HG03139 (cell line): ENCODE results near the gene MAP3K21.

Experiments used
- ATAC-seq: cut with Tn5 transposase; IDR thresholded peaks from one replicate; pipeline ENCODE4 v1.9.1; 2021; ENCODE audit not compliant: unreplicated experiment

The MAP3K21 gene

DNA sequence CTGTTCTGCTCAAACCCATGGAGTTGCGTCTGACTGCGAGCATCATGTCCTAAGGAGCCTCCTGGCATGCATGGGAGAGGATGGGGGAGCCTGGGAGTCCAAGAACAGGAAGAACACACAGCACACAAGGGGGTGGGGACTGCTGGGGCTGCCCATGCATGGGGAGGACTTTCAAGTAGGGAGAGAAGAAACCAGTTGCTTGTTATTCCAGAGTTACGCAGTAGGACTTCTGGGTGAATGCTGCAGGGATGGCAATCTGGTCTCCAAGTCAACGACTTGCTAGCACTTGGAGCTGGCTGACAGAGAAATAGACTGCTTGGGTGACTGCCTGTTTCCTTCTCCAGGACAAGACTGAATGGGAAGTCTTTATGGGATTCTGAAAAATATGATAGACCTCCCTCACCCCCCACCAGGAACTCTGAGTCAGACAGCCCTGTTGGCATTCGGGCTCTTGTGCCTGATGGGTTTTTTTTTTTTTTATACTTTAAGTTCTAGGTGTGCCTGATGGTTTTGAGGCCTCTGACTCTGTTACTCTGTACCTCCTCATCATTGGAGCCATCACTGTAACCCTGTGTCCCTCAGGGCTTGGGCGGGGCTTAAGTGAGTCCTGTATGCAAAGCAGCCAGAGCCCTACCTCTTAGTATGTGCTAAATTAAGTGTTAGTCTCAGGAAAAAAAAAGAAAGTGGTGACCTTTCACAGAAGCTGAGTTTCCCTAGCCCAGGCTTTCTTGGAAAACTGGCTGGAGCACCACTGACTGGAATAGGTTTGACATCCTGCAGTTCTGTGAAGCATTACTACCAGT, 30.3 kb downstream of the MAP3K21 start:
- ATAC-seq, result no peak

DNA sequence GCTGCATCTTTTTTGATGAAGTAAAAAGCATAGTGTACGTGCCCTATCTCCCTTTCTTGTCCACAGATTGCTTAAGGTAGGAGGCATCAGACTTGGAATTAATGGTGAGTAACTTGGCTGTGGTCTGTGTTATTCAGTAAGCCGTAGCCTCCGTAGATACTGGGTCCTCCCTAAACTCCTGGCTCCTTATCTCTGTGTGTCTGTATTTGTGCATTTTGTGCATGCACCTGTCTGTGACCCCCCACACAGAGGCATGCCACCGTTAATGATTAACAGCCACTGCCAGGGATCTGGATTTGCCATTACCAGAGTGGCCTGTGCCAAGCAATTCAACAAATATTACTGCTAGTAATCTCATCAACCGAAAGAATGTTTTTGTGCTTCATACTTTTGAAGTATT, 31.9 kb downstream of the MAP3K21 start:
- ATAC-seq, result no peak

DNA sequence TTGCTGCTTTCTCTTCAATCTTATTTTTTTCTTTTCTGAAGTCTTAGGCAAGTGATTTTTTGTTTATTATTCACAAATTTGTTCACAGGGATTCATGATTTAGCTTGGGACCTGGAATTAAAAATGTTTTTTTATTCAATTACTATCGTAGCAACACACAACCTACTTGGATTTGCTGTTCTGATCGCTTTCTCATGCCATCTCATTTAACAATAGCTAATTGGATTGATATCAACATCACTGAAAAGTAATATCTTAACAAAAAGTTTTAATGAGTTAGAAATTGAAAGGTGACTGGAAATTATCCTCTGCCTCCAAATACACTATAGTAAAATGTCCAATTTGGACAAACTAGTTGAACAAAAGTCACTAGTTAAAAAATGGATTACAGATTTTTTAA, 32.4 kb downstream of the MAP3K21 start:
- ATAC-seq, result no peak

DNA sequence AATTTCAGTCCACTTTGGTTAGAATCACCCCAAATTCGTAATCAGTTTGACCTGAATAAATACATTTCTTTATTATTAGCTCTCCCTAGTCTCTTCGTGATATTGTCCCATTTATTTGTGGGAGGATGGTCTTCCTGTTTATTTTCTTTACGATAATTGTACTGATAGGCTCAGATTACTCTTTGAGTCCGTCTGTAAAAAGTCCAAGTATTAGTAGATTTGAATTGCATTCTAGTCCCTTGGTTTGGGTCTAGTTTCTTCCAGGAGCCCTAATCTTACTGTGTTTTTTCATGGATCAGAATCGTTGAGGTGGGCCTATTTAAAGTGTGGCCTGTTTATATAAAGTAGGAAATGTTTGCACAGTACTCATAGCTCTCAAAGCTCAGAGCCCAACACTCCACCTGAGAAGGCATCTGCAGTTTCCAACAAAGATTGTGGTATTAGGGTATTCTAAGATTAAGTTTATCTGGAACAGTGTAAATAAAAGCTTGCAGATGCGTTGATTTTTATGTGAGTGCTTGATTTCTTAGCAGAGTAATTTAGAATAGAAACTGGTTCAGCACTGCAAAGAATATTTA, 33.1 kb downstream of the MAP3K21 start:
- no peak for ATAC-seq

DNA sequence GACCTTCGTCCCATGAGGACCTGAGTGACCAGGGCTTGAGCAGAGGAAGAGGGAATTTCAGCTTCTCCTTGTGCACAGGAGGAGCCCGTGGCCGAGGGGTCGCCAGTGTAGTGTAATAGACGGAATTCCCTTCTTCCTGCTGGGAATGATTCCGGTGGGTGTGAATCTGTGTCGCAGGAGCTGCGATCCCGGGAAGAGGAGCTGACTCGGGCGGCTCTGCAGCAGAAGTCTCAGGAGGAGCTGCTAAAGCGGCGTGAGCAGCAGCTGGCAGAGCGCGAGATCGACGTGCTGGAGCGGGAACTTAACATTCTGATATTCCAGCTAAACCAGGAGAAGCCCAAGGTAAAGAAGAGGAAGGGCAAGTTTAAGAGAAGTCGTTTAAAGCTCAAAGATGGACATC, 34.4 kb downstream of the MAP3K21 start:
- no peak for ATAC-seq

DNA sequence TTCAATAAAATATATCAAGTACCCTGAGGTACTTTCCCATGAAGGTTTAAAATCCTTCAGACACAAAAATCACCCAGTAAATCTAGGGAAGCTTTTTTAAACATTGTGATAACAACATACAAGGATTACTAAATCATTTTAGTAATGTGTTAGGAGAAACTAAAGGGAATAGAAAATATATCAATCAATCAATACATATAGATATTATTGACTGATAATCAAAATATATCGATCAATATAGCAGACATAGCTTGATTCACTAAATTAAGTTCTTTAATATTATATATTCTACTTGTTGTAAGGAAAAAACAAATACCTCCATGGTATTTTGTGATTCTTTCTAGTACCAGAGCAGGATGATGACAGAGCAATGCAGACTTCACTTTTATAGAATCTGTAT, 35.2 kb downstream of the MAP3K21 start:
- ATAC-seq, result no peak

DNA sequence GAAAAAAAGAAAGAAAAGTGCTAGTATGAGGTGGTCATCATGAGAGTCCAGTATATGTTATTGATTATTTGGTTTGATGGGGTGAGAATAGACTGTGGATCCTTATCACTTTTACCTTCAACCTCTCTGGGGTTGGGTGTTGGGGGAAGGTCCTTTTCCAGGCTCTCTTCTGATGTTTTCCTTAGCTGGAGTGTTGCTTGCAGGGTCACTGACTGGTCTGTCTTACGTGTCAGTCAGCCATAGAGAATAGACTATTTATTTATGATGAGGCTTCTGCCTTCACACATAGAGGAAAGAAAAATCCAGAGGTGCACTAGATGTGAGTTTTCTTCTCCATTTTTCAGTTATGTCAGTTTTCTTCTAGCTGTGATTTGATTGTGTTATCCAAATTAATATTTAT, 36.5 kb downstream of the MAP3K21 start:
- no peak for ATAC-seq

DNA sequence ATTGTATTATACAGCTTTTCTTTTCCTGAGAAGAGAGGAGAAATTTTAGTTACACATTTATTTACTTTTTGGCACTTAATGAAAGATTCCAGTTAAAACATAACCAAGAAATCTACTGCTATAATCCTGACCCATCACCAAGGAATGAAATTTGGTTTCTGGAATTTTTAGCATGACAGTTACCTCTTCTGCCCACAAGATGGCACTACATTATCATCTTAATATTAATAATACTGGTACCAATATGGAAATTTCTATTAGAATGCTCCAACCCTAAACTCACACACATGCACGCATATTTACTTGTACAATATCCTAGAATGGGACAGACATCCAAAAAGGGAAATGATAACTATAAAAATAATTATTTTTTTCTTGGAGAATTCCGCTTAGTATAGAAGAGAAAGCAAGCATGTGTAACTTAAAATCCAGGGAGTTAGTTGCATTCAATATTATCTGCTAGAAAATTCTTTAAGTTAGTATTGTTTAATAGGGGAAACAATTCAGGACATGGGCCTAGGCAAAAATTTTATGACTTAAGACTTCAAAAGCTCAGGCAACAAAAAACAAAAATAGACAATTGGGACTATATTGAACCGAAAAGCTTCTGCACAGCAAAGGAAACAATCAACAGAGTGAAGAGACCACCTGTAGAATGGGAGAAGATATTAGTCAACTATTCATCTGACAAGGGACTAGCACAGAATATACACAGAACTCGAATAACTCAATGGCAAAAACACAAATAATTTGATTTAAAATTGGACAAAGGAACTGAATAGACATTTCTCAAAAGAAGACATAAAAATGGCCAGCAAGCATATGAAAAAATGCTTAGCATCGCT, 37.4 kb downstream of the MAP3K21 start:
- no peak for ATAC-seq

DNA sequence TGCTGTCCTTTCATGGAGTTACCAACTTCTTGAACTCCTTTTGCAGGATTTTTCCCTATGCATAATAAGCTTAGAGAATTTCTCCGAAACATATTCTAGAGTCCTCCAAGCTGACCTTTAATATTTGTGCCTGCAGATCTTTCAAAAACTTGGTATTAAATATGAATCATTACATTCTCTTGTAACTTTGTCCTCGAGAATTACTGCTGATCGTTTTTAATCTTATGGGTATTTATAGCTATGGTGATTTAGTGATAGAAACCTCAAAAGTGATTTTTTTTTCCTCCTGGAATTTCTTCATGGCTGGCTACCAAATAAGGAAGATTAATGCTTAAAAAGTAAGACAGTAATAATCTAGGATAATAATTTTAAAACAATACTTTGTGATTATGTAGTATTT, 39.1 kb downstream of the MAP3K21 start:
- ATAC-seq, result no peak

DNA sequence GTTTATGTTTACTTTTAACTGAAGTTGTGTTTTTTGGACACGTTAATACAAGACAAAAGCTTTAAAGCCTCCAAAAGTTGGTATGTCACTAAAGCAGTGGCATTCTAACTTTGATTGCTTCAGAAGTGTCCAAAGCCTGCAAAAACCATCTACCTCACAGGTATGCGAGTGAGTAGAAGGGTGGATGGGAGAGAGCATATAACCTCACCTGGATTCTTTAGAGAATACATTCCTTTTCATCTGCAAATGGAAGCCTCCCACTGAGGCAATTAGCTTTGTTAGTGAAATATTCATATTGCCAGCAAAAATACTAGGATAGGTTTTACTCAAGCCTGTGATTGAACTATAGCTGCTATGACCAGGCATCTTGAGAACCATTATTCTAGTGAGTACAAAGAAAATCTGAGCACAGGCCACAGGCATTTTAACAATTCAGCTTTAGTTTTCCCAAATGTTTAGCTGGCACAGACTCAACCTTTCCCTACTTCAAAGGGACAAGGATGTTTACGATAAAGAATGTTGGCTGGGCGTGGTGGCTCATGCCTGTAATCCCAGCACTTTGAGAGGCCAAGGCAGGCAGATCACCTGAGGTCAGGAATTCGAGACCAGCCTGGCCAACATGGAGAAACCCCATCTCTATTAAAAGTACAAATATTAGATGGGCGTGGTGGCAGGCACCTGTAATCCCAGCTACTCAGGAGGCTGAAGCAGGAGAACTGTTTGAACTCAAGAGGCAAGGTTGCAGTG, 39.7 kb downstream of the MAP3K21 start:
- no peak for ATAC-seq

DNA sequence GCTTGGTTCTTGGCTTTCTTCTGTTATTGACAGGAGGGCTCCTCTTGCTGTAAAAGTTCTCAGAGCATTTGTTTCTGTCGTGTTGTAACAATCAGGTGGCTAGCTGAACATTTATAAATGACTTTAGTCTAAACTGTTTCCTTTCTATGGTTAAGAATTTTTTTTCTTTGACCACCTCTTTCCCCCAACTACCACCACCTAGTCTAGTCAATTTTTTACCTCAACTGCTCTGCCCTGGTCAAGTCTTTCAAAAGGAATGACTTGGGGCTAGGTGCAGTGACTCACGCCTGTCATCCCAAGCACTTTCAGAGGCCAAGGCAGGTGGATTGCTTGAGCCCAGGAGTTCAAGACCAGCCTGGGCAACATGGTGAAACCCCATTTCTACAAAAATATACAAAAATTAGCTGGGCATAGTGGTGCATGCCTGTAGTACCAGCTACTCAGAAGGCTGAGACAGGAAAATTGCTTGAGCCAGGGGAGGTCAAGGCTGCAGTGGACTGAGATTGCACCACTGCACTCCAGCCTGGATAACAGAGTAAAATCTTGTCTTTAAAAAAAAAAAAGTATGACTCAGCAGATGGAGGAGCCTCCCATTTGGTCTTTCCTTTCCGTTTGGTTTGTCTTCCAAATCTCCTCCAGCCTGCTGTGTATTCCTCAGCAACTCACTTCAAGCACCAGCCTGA, 40.7 kb downstream of the MAP3K21 start:
- ATAC-seq, result no peak

DNA sequence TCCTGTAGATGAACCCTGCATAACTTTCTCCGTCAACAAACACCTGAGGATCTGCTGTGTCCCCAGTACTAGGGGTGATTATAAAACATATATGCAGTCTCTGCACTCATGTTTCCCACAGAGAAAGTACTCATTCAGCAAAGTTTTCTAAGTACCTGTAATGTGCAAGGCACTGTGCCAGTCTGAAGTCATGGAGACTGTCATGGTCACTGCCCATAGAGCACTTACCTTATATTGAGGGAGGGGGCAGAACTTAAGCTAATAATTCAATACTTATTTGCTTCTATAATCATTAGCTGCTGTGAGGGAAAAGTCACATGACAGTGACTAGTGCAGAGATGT, 41.2 kb downstream of the MAP3K21 start:
- no peak for ATAC-seq

DNA sequence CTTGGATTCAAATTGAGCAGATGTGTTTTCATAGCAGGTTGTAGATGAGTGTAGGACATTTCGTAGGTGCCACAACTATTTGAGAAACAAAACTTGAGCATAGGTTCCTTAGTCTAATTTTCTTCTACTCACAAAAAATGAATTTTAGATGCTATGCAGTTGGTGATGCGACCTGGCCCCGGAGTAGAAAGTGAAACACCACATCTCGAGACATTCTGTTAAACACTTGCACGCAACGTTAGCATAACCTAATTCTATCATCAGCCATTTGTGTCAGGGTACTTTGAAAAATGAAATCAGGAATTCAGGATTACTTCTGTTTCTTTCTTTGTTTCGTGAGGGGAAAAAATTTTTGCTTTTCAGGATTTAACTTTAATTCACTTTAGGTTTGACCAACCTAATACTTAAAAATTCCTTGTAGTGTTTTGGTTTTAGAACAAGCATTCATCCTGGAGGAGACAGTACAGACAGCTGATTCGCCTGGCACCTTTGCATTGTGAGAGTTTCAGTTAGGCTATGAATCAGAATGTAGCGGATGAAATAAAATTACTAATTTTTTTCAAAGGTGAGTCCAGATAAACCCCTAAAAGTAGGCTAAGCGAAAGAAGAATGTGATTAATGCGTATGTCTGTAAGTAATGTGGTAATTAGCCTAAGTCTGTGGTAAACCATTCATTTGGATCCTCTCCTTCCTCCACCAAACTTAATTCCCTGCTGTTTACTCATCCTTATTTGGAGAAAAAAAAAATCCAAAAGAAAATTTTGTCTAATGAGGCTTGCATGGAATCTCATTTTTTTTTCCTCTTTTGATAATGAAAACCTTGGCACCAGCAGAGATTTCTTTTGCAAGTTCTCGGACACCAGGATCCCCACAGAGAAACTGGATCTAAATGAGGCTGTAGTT, 44.9 kb downstream of the MAP3K21 start:
- no peak for ATAC-seq

DNA sequence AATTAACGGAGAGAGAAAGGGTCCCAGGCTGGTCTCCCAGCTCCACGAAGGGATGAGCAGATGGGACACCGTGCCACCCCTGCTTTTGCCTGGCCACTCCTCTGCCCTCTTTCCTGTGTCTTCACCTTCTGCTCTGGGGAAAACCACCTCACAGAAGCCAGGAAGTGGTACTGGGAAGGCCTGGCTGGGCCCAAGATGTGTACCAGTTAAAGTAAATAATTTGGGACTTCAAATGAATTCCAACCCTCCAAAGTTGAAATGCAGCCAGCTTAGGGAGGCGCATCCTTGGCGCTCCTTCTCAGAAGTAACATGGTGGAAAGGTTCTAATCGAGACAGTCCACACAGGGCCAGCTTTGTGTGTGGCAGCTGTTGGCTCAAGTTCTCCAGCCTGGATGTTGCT, 45.7 kb downstream of the MAP3K21 start:
- no peak for ATAC-seq

DNA sequence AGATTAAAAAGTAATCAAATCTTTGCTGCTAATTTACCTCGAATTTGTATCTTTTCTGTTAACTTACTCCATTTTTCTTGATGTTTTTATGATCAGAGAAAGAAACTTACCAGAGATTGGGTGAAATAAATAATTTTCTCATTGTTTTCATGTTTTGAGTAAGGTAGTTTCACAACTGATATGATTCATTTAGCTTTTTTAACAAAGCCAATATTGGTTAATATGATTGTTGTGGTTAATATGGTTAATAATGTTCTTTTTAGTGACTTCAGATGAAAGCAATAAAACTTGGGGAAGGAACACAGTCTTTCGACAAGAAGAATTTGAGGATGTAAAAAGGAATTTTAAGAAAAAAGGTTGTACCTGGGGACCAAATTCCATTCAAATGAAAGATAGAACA, 48.1 kb downstream of the MAP3K21 start:
- ATAC-seq, result no peak

DNA sequence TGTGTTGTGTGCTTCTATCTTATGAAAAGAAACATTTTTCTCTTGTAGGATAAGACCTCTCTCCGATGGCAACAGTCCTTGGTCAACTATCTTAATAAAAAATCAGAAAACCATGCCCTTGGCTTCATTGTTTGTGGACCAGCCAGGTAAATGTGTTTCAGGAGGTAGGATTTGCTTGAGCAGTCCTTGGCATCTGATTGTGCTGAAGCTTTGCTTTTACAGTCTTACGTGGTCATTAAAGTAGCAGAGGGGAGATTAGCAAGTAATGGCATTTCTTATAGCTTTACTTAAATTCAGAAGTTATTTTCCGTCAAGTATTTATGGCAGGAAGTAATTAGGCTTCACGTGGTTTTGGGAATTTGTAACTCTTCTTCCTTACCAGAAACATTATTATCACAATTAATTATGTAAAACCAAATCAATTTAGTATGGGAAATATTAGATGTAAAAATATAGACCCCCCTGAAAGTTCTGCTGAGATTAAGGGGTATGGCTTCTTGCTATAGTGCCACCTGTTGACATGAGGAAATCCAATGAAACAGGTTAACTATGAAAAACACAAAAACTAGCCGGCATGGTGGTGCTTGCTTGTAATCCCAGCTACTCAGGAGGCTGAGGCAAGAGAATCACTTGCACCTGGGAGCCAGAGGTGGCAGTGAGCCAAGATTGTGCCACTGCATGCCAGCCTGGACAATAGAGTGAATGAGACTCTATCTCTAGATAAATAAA, 49.0 kb downstream of the MAP3K21 start:
- ATAC-seq, result no peak

DNA sequence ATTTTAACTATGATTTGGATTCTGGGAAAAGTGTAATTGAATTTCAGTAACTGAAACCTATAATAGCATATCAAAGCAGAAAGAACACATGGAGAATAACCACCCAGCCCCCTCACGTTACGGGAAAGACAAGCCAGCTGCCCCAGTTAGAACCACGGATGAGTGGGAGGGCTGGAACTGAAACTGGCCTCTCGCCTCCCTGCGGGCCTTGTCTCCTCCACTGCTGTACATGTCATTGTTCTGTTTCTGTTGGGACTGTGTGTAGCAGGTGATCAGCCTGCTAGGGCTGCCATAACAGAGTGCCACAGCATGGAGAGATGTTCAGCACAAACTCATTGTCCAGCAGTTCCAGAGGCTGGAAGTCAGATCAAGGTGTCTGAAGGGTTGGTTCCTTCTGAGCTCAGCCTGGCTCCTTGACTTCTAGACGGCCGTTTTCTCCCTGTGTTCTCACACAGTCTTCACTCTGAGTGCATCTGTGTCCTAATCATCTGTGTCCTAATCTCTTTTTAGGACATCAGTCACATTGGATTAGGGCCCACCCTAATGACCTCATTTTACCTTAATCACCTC, 52.4 kb downstream of the MAP3K21 start:
- no peak for ATAC-seq

DNA sequence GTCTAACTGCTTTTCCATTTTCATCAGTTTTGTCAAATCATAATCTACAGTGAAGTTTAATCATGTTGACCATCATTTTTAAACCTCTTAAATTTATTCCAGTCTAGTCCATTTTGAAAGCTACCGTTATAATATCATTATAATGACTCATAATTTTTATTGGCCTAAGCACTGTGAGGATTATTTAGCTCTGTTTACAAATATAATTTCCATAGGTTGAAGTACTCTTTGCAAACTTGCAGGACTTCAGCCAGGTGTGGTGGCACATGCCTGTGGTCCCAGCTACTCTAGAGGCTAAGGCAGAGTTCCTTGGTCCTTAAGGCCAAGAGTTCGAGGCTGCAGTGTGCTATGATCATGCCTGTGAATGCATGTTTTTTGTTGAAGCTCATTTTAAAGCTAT, 54.3 kb downstream of the MAP3K21 start:
- no peak for ATAC-seq

DNA sequence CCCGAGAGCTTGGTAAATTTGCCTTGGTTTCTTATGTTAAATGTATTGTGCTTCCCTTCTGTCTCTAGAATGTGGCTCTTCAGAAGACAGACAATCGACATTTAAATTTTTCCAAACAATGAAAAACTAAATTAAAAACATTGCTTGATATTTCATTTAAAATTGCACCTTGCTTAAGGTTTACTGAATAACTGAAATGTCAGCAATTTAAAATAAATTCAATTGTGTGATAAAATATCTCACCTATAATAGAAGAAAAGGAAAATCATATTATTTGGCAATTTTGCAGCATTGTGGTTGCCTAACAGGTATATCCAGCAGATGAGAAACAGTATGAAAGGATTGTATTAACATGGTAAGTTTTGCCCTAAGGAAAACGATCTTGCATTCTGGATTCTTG, 56.5 kb downstream of the MAP3K21 start:
- no peak for ATAC-seq
